GM21619 (cell line): ENCODE data around the gene CCDC154.
"Not testable (repeated sequence)": the region's sequence is repeated elsewhere in the genome, so short reads cannot be mapped to it uniquely, and the experiment has no call there.

Experiments
- ATAC-seq: cut with Tn5 transposase; IDR thresholded peaks from one replicate; pipeline ENCODE4 v1.9.1; 2021; ENCODE audit not compliant: unreplicated experiment

The CCDC154 gene

DNA sequence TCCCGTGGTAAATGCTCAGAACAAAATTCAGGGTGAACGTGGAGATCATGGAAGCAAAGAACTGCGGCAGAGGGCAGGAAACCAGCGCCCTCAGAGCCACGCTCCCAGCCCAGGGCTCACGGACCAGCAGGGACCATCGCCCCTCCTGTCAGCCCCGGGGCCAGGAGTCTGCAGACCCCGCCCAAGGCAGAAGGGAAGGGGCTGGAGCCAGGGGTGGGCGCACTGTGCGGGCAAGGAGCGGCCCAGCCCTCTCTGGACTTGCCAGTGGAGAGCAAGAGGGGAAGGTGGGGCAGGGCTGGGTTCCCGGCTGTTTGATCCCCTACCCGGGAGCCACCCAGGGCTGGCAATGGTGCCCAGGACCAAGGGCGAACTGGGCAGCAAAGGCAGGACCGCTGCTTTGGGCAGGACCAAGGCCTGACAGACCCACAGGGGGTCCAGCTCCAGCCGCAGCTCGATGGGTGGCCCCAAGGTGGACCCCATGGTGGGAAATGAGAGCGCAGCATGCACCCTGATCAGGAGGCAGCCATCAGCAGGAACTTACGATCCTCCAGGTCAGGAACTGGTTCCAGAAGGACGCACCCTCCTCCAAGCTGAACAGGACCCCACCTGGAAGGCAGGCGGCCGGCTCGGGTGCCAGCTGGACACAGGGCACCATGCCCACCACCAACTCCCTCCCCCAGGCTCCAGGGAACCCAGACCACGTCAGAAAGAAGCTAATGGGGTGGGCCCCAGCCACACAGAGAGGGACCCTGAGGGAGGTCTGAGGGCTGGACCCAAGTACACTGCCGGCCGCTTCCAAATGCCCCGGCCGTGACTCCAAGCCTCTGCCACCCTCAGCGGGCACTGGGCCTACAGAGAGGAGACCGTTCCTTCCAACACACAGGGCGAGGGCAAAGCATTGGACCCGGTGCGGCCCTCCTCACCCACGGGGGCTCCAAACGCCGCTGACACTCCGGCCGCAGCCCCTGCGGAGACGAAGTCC lies 11.1 kb upstream of the CCDC154 start:
- ATAC-seq, result no peak

DNA sequence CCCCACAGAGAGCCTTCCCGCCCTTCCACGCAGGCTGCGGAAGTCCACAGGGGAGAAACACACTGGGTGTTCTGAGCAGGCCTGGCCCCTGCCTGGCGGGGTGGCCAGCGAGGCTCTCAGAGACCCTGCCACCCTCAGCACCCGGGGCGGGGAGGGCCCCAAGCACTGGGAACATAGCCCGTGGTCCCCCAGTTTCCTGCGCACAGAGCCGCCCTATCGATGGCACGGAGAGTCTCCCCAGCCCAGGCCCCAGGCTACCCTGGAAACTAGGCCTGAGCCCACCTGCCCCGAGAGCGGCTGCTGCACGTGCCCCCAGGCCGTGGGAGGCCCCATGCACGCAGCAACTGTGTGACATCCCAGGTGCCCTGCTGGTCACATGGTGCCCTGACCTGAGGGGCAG lies 10.2 kb upstream of the CCDC154 start:
- no peak for ATAC-seq

DNA sequence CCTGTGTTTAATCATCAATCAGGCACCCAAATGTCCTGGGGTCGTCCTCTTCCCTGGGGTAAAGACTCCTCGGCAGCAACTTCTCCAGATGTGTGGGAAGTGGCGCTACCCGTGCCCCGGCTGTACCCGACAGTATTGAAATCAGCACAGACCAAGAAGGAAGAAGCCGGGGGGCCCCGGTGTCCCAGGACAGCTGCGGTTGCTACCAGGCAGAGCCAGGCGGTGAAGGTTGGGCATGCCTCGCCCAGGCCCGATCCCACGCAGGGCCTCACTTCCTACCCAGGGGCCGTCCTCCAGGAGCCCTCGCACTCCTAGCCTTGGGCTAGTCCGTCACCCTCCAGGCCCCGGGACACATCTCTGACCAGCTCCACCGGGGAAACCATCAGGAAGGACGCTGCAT lies 9.0 kb upstream of the CCDC154 start:
- no peak for ATAC-seq

DNA sequence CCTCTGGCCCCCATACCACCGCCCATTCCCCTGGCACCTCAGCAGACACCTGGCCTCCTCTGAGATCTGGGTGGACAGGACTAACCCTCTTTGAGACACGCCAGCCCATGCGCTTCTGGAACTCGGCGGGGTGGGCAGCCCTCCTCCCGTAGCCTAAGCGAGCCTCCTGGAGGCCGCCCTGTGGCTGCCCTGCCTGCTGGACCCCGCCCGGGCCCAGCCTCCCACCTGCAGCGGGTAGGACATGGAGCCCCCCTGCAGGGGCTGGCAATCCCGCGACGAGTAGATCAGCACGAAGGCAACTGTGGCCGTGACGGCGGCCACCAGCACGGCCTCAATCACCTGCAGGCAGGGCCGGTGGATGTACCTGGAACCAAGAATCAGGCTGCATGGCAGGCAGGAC lies 8.2 kb upstream of the CCDC154 start:
- ATAC-seq, result no peak

GRCh38 chr16:1451702-1452392 lies 7.5 kb upstream of the CCDC154 start:
- ATAC-seq, result no peak

DNA sequence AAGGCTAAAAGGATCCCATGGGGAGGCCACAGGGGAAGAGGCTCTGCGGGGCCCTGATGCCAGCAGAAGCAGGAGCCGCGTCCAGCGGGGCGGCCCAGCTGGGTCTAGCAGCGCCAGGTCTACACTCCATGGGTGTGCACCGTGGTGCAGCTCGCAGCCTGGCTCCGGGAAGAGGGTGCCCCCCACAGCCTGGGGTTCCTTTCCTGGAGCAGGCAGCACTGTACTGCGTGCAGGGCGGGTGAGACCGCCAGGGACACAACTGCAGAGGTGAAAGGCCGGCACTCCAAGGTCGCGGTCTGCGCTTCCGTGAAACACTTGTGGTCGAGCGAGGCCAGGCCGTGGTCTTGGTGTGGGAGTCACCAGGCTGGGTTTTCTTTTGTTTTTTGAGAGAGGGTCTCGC lies 6.5 kb upstream of the CCDC154 start:
- ATAC-seq, result no peak

- no peak for ATAC-seq
Measured at GRCh38 chr16:1450218-1450617, 5.9 kb upstream of the CCDC154 start.

DNA sequence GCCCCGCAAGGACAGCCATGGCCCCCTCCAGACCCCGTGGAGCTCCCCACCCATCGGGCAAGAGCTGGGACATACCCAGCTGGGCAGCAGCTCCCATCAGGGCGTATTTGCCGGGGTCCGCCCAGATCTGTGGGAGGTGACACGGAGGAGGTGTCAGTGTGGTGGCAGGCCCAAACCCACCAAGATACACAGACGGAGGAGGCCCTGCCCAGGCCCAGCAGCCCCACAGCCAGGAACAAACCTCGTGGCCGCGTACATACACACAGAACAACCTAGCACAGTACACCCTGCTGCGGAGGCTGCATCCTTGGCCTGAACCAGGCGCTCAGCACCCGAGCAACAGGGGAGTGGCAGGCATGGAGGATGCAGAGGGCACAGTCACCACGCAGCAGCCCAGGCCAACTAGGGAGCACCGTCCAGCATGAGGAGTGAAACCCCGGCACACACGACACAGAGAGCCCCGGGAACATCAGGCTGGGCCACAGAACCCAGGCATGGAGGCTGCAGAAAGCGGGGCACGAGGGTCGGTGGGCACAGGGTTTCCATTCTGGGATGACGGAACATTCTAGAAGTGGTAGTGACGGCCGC lies 4.9 kb upstream of the CCDC154 start:
- ATAC-seq, result no peak

DNA sequence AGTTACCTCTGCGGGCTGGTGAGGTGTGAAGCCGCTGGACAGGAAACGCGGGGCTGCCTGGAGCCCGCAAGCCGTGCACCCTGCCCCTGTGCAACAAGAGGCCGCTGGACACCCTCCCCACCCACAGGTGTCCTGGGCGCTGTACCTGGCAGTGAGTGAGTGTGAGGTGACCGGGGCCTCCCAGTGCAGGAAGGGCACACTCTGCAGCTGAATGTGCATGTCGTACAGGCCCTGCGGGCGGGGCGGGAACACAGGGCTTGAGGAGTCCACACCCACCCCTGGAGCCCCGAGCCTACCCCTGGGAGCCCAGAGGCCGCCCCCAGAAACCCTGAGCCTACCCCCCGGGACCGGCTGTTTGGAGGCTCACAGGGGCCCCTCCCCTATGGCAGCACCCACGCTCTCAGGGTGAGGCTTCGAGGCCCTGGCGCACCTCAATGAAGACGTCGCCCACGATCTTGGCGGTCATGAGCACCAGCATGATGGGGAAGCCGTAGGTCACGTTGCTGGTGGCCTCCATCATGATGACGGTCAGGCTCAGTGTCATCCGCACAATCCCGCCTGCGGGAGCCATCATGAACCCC lies 4.3 kb upstream of the CCDC154 start:
- ATAC-seq, result no peak

- ATAC-seq, result no peak
Measured at GRCh38 chr16:1447965-1448364, 3.6 kb upstream of the CCDC154 start.

DNA sequence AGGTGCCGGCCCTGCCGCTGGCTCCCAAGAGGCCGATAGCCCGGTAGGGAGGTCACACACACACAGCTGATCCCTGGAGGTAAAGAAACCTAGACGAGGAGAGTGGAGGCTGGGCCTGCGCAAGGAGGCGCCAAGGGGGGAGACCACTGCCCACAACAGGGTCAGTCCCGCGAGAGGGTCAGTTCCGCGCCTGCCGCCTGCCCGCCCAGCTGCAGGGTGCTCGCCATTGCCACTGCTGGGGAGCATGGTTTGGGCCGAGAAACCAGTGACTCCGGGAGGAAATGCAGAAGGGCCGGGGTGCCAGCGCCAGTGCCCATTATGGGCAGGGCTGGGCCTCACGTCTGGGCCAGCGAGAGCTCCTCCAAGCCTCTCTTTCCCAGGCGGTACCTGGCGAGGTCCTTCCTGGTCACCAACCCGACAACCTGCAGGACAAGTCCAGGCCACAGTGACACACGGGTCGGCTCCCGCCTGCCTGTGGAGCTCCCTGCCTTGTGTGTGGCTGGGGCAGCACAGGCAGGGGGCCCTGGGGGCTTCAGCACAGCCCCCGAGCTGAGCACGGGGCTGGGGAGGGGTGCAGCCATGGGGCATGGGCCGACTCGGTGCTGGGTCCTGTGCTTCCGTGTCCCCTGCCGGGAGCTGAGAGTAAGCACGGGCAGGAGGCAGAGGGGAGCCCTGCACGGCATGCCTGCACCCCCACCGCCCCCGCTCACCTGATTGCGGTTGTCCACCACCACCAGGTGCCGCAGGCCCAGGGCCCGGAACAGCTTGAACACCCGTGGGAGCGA lies 2.1 kb upstream of the CCDC154 start:
- ATAC-seq, result no peak

DNA sequence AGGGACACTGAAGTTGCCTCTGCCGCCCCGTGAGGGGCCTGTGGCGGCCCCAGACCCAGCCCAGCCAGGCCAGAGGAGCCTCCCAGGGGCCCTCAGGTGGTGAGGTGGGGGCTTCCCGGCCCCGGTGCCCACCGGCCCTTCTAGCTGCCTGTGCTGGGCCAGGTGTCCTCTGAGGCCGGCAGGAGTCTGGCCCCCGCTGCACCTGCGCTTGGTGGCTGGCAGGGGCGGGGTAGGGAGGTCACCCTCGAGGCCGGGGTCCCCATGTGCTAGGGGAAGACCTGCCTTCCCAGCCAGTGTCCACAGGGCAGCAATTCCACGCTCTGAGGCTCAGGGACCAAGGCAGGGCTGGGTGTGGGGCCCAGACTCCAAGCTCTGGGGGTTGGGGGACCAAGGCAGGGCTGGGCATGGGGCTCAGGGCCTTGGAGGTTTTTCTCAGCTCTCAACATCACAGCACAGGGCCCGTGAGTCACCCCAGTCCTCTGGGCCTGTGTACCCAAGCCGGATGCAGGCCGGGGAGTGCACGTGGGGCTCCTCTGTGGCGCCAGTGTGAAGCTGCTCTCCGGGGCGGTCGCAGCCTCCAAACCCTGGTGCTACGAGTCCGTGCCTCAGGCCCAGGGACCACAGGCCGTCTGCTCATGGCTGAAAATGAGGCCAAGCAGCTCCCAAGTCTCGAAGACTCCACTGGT lies 1.3 kb upstream of the CCDC154 start:
- ATAC-seq, result no peak

DNA sequence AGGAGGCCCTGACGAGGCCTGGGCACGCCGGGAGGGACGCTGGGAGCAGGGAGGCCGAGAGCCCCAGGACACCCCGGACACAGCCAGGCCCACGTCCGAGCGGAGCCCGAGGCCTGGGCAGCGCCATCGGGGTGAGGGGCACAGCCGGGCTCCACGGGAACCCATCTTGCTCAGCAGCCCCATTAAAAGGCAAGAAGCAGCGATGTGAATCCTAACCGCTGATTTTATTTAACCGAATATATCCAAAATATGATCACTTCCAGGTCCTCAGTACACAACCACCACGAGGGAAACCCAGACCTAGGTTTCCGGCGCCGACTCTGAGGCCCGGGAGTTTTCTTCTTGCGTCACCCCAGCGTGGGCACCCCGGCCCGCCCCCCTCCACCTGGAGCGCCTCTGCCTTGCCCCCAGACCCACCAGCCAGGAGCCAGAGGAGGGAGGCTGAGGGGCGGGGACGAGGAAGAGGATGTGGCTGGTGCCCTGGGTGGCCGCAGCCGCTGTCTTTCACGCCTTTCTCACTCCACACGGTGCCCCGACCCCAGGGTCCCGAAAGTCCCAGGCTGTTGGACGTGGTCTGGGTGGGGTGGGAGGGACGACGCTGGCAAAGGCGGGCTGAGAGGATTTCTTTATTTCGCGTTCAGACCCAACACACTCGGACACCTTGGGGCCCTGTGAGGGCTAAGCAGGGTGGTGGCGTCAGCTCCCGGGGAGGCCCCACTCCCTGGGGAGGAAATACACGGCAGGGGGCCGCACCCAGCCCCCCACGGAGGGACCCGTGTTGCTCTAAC lies 568 bp upstream of the CCDC154 start:
- ATAC-seq, result no peak

DNA sequence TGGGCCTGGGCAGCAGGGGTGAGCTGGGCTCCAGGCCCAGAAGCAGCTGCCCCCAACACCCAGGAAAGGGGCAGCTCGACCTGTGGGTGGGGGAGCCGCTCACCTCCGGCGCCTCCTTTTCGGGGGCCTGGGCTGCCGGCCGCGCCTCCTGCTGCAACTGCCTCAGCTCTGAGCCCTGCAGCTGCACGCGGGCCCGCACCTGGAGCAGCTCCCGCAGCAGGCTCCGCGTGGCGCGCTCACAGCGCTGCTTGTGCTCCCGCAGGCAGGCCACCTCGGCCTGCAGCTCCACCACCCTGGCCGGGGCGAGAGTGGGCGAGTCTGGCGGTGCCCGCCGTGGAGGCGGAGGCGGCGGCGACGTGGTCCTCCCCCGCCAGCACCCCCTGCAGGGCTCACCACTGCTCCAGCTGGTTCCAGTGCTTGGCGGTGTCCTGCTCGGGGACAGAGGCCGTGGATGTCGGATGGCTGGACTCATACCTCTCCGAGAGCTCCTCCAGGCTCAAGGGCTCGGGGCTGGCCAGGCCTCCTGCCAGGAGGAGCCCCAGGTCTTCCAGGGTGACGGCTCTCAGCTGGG lies 868 bp downstream of the CCDC154 start:
- no peak for ATAC-seq

DNA sequence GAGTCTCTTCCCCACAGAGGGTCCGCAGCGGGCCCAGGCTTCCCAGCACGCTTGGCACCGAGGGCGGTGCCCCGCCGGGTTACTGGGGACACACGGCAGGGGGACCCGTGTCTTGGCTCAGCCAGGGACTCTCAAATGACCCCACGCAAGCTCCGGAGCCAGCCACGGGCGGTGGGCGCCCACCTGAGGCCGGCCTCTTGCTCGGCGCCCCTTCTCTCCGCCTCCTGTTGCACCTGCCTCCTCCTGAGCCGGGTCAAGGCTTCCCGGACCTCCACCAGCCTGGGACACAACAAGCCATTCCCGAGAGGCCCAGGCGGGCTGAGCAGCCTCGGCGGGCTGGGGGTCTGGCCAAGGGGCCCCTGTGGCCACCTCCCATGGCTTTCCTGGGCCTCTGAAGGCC lies 1.7 kb downstream of the CCDC154 start:
- ATAC-seq, result no peak

- no peak for ATAC-seq
Measured at GRCh38 chr16:1441391-1441829, 2.9 kb downstream of the CCDC154 start.

DNA sequence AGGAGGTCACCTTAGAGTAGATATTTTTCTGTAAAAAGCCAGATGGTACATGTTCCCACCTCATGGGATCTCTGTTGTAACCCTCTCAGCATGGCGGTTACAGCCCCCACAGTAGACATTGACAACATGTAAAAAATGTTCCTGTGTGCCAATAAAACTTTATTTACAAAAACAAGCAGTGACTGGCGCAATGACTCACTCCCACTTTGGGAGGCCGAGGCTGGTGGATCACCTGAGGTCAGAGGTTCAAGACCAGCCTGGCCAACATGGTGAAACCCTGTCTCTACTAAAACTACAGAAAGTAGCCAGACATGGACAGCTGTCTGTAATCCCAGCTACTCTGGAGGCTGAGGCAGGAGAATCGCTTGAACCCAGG lies 4.7 kb downstream of the CCDC154 start:
- ATAC-seq, result not testable (repeated sequence)

GRCh38 chr16:1439058-1439698 lies 5.2 kb downstream of the CCDC154 start:
- ATAC-seq, result no peak
